ENCODE measurements around the gene PSME2.
A peak's percentile ranks its signal among the peaks of the same experiment; 100 is the strongest.
"Not testable (repeated sequence)": the region's sequence is repeated elsewhere in the genome, so short reads cannot be mapped to it uniquely, and the experiment has no call there.

PSME2 gene

GRCh38 chr14:24110060-24110459, 36.4 kb downstream of the PSME2 start:
- DNase-seq: no peak

DNA sequence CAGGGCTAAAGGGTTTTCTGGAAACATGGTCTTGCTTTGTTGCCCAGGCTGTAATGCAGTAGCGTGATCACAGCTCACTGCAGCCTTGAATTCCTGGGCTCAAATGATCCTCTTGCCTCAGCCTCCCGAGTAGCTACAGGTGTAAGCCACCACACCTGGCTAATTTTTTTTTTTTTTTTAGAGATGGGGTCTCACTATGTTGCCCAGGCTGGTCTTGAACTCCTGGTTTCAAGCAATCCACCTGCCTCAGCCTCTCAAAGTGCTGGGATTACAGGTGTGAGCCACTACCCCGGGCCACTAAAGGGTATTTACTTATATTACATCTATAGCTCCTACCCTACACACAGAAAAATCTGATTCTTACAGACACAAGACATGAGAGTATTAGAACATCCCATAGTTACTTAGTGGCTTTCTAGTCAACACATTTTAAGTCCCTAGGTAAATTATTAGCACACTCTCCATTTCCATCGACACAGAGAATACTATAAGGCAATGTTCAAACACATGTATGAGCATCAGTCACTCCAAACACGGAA, 38.0 kb downstream of the PSME2 start:
- DNase-seq: no peak

GRCh38 chr14:24106672-24107271, 39.6 kb downstream of the PSME2 start:
- no peak for DNase-seq

GRCh38 chr14:24105609-24106239, 40.7 kb downstream of the PSME2 start:
- DNase-seq: not testable (repeated sequence)

GRCh38 chr14:24103451-24103850, 43.0 kb downstream of the PSME2 start:
- DNase-seq: no peak

DNA sequence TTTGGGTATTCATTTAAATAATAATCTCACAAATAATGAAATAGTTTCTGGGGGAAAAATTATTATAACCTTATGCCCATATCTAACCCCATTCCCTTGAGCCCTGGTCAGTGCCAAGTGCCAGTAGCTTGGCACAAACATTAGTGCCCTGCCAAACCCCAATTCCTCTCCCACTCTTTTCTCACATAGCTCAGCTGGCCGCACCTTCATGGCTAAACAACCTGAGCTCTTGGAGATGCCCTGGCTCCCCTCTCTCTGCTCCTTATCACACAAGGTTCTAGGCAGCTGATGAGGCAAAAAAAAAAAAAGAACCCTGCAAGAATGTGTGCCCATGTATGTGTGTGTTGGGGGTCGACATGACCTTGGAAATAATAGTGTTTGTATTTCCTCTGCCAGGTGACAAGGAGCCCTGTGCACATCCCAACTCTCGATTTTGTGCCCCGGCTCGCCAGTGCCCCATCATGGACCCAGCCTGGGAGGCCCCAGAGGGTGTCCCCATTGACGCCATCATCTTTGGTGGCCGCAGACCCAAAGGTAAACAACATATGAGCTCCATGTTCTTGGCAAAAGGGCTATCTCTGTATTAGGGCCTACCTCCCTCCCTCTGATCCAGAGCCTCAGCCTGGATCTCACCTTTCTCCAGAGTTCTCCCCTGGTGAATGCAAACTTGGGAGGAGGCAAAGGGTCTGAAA, 43.9 kb downstream of the PSME2 start:
- DNase-seq: no peak

- DNase-seq: no peak
These were observed 45.4 kb downstream of the PSME2 start for GRCh38 chr14:24100982-24101494.

- DNase-seq: no peak
These were observed 46.0 kb downstream of the PSME2 start for GRCh38 chr14:24100197-24100981.

DNA sequence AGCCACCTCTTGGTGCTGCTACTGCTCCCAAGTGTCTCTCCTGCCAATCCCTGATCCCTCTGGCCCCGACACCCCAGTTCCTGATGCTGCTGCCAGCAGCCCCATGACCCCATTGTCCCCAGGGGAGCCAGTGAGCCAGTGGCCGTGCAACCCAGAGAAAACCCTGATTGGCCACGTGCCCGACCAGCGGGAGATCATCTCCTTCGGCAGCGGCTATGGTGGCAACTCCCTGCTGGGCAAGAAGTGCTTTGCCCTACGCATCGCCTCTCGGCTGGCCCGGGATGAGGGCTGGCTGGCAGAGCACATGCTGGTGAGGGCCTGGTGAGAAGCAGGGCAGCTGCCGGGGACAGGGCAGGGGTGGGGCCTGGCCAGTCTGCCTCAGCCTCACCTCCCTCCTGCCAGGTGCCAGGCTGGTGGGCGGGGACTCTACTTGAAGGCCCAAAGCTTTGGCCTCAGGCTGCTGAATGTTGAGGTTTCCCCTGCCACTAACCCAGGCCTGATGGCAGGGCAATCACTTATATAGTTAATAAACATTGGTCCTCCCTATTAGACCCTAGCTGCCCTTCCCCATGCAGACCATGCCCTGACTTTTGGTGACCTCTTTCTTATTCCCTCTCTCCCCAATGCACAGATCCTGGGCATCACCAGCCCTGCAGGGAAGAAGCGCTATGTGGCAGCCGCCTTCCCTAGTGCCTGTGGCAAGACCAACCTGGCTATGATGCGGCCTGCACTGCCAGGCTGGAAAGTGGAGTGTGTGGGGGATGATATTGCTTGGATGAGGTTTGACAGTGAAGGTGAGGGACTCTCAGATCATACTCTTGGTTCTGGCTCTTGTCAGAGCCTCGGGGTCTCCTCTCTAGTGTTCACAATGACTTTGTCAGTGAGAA, 47.2 kb downstream of the PSME2 start:
- no peak for DNase-seq

- no peak for DNase-seq
These were observed 48.0 kb downstream of the PSME2 start for GRCh38 chr14:24098229-24098926.

DNA sequence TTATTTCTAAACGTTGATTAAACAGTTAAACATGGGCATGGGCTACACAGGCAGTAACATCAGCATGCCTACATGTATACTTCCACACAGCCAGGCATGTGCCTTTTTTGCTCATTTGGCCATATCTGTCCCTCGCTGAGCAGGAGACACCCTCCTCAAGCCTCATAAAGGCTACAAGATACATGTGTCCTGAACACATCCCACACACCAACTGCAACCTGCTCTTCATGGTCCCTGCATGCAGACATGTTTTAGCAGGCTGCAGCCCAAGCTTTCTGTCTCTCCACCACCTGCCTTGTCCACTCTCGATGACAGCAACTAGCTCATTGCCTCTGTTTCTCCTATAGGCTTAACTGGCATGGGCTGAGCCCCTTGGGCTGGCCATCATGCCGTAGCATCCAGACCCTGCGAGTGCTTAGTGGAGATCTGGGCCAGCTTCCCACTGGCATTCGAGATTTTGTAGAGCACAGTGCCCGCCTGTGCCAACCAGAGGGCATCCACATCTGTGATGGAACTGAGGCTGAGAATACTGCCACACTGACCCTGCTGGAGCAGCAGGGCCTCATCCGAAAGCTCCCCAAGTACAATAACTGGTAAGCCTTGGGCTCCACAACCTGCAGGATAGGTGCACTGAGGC, 49.7 kb downstream of the PSME2 start:
- DNase-seq: no peak

DNA sequence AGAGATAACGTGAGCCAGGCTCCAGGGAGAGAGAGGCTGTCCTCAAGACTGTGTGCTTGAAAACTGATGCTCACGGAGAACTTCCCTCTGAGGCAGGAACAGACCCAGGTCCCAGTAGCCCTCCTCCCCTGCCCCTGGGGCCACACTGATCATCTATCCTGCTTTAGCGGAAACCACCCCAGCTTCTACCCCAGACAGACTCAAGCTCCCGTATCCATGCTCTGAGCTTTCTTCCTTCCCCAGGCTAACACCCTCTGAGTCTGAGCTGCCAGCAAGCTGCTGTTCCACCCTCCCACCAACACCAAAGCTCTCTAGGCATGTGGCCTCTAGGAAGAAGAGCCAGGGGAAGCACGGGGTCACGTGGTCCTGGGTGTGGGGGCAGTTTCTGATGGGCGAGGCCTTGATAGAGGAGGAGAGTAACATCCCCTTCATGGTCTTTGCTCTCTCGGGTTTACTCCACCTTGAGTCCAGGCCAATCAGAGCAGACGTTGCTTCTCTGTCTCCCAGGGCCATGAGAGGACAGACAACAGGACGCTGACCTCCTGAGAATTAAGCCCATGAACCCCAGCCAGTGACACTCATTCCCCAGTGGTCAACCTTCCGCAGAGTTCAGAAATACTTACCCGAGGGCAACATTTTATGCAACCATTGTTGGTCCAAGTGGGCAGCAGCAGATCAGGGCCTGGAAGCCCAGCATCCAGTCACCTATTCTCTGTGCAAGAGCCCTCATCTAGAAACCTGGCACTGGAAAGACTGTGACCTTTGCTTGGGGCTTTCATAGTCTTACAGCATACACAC, 50.9 kb downstream of the PSME2 start:
- no peak for DNase-seq

GRCh38 chr14:24094841-24095270, 51.6 kb downstream of the PSME2 start:
- DNase-seq: no peak

- DNase-seq: peak; percentile 82
These were observed 52.2 kb downstream of the PSME2 start, which contains the start of gene PCK2 for GRCh38 chr14:24093901-24094840. Gene PCK2 (plus strand): TSS chr14:24094311. CDS start chr14:24094406, 95 bp downstream.

All from amniotic stem cell (primary cell).